Stromal cell of bone marrow (primary cell): ENCODE results near the gene MBD3L3.
"Not testable (repeated sequence)": the region's sequence is repeated elsewhere in the genome, so short reads cannot be mapped to it uniquely, and the experiment has no call there.

Experiments
- DNase-seq: peaks from one replicate; pipeline ENCODE4 v3.0.0-alpha.2; 2012; ENCODE audit warnings: low read depth

MBD3L3 gene

DNA sequence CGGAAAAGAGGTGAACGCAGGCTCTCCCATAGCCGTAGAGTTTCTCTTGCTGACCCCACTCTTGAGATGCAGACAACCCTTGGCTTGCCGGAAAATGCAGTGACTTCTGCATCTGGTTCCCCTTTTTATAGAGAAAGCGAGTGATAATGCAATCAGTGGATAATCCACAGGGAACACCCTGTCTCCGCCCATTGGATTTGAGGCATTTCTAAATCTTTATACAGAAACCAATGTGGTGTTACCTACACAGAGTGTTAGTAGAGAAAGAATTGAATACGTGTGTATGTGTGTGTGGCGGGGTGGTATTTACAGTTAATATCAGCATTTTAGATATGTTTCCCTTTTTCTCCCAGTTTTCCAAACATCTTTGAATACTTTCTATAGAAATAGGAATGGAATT, at the start of gene MBD3L3:
TSS of gene MBD3L3 (minus strand) at position 101 of the 400 bp plus-strand sequence. CDS start at position 30, 71 bp downstream.
- DNase-seq = not testable (repeated sequence)

DNA sequence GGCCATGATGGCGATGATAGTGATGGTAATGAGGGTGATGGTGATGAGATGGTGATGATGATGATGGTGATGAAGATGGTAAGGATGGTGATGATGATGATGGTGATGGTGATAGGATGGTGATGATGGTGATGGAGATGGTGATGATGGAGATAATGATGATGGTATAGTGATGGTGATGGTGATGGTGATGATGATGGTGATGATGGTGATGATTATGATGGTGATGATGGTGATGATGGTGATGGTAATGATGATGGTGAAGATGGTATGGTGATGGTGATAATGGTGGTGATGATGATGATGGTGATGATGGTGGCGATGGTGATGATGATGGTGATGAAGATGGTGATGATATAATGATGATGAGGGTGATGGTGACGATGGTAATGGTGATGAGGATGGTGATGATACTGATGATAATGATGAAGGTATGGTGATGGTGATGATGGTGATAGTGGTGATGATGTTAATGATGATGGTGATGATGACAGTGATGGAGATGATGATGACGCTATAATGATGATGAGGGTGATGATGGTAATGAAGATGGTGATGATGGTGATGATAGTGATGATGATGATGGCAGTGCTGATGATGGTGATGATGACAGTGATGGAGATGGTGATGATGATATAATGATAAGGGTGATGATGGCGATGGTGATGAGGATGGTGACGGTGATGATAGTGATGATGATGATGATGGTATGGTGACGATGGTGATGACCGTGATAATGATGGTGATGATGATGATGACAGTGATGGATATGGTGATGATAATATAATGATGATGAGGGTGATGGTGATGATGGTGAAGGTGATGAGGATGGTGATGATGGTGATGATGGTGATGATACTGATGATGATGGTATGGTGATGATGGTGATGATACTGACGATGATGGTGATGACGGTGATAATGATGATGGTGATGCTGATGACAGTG, 48.5 kb upstream of the MBD3L3 start:
- DNase-seq = no peak

DNA sequence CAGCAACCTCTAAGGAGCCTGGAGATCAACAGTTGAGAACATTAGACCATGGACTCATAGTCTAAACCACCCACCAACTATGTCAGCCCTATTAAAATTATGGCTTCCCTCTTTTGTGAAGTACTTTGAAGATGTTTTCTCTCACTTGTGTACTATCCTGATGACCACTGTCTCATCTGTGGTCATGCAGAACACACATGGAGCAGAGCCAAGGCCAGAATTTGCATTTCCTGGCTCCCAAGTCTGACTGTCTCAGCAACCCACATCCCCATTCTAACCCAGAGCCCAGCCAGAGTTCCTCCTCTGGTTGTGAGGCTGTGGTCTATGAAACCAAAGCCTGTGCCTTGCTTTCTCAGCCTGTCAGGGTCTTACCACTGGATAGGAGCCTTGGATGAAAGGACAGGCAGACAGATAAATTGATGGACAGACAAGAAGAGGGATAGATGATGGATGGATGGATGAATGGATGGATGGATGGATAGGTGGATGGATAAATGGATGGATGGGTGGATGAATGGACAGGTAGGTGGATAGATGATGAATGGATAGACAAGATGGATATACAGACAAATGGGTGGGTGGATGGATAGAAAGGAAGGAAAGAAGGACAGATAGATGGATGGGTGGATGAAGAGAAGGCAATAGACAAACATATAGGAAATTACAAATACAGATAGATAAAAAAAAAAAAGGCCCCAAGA, 46.4 kb upstream of the MBD3L3 start:
- DNase-seq = no peak

DNA sequence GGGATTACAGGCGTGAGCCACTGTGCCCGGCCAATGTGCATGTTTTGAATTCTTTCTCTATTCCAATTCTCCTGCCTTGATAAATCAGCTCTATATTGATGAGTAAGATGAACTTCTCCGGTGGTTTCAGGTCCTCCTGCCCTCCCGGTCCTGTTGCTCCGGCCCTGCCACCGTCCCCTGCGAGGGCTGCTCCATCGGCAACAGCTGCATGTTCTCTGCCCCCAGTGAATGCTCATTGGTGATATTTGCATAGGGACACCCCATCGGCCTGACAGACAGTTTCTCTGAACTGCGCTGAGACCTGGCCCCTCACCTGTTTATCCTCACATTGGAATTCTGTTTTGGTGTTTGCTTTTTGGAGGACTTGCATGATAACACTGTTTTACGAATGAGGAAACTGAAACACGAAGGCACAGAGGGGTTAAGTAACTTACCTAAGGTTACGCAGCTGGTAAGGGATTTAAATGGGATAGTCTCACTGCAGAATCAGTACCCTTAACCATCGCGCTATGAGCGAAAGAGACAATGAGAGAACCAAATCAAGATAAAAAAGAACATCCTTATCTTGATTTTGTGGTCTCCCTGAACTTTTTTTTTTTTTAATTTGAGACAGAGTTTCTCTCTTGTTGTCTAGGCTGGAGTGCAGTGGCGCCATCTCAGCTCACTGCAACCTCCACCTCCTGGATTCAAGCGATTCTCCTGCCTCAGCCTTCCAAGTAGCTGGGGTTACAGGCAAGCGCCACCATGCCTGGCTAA, 43.2 kb upstream of the MBD3L3 start:
- DNase-seq = no peak

DNA sequence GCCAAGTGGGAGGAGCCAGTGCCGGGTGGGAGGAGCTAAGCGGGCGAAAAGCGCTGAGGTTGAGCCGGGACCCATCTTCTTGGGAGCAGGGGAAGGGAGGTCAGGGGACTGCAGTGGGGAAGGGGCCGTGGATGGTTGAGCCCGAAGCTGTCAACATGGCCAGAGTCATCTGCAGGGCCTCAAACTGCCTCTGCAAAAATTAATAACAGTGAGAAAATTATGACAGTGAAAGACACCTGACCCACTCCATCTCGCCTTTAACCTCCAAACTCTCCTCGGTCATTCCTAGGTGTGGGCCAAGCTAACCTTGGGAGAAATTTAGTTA, 41.1 kb upstream of the MBD3L3 start:
- no peak for DNase-seq

DNA sequence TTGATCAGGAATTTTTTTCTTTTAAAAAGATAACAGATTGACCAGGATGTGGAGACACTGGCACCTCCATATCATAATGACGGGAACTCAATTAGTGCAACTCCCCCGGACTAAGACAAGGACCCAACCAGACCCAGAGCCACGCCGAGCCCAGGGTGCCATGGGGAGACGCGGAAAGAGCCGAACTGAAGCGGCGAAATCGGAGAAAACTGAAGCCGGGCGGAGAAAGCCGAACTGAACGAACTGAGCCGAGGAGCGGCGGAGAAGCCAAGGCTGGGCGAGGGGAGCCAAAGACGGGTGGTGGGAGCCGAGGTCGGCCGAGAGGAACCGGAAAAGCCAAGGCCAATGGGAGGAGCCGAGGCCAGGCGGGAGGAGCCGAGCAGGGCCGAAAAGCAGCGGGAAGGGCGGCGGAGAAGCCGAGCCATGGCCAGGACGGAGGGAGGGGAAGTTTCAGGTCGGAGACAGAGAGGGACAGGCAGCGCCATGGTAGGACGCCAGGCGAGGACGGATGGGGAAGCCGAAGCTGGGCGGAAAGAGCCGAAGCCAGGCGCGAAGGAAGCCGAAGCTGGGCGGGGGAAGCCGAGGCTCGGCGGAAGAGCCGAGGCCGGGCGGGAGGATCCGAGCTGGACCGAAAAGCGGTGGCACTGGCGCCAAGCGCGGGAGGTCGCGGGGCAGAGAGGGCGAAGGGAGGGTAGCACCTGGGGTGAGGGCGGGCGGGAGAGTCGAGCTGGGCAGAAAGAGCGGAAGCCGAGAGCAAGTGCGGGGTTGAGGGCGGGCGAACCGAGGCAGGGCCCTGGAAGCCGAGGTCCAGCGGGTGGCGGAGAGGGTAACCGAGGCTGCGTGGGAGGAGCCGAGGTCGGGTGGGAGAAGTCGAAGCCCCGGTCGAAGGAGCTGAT, 40.5 kb upstream of the MBD3L3 start:
- peak; percentile 85 for DNase-seq

DNA sequence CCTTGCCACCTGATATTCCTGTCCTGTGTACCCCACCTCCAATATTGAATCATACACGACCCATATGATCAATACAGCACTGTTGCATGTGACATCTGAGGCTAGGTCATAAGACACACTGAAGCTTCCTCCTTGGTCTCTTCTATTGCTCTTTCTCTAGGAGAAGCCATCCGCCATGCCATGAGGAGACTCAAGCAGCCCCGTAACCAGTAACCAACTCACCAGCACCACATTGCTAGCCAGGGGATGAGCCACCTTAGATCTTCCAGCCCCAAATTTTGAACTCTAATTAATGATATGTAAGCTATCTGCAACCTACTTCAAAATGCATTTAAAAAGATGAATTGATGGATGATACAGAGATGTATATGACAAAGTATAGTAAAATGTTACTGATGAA, 39.6 kb upstream of the MBD3L3 start:
- no peak for DNase-seq

DNA sequence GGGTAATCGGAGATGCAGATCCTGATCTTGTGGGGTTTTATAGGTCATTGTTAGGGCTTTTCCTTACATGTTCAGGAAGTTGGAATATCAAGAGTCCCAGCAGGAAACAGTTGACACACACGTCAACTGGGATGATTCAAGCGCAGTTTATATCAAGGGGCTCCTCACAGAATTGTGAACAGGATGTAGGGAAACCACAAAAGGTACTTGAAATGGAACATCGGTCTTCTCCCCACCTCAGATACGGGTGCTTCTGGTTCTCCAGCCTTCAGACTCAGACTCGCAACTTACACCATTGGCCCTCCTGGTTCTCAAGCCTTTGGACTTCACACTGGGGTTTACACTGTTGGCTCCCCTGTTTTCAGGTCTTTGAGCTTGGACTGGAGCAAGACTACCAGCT, 30.5 kb upstream of the MBD3L3 start:
- no peak for DNase-seq

DNA sequence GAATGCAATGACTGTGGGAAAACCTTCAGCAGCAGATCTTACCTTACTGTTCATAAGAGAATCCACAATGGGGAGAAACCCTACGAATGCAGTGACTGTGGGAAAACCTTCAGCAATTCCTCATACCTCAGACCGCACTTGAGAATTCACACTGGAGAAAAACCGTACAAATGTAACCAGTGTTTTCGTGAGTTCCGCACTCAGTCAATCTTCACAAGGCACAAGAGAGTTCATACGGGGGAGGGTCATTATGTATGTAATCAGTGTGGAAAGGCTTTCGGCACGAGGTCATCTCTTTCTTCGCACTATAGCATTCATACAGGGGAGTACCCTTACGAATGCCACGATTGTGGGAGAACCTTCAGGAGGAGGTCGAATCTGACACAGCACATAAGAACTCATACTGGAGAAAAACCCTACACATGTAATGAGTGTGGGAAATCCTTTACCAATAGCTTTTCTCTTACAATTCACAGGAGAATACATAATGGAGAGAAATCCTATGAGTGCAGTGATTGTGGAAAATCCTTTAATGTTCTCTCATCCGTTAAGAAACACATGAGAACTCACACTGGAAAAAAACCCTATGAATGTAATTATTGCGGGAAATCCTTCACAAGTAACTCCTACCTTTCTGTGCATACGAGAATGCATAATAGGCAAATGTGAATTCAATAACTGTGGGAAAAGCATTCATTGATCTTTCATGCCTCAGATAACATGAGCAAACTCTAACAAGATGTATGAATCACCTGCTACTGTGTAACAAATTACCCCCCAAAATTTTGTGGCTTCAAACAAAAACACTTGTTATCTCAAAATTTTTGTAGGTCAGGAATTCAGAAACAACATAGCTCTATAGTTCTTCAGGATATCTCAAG, 24.8 kb upstream of the MBD3L3 start:
- DNase-seq = no peak

DNA sequence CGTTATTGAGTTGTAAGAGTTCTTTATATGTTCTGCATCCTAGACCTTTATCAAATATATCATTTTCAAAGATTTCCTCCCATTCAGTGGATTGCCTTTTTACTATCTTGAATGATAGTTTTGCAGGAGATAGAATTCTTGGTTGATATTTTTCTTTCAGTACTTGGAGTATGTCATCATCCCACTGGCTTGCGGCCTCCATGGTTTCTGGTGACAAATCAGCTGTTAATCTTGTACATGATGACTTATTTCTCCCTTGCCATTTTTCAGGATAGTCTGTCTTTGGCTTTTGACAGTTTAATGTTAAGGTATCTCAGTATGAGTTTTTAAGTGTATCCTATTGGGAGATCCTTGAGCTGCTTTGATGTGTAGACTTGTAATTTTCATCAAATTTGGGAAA, 19.5 kb upstream of the MBD3L3 start:
- DNase-seq = no peak

DNA sequence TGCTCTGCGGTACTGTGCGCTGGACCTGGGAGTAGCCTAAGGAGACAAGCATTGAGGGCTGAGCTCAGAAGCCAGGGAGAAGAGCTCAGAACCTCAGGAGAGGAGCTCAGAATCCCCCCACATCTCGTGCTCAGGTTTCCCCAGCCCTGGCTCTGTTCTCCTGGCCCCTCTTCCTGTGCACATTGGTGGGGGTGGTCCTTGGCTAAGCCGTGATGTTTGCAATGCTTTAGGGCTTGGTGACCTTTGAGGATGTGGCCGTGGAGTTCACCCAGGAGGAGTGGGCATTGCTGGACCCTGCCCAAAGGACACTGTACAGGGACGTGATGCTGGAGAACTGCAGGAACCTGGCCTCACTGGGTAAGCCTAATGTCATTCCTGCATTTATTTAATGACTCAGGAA, 17.7 kb upstream of the MBD3L3 start:
- no peak for DNase-seq

DNA sequence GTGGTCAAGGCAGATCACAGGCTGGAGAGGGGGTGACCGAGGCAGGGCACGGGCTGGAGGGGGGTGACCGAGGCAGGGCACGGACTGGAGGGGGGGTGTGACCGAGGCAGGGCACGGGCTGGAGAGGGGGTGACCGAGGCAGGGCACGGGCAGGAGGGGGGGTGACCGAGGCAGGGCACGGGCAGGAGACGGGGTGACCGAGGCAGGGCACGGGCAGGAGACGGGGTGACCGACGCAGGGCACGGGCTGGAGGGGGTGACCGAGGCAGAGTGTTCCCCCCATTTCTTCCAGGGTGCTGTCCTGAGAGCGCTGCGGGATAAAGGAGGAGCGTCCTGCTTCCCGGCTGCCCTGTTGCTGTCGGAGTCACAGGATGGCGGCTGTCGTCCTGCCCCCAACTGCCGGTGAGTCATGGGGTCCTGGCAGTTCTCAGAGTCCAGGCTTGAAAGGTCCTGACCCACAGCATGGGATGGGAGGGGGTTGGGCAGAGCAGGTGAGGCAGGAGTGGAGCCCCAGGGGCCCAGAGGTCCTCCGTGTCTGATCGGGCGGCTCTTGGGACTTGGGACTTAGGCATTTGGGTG, 16.3 kb upstream of the MBD3L3 start:
- DNase-seq = no peak

DNA sequence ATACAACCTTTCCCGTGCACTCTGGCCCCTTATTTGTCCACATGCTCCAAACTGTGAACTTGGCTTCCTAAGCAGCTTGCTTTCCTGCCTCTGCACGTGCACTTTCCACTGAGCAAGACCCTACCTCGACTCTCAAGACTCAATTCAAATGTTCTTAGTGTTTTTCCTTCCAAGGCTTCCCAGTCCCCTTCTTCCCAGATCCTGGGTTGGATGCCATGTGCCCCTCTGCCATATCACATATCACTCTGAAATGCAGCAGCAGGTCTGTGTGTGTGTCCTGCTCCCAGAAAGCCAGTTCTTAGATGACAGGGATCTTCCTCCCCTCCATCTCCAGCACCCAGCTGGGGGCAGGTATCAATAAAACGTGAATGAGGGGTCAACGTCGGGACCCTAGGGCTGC, 14.1 kb upstream of the MBD3L3 start:
- no peak for DNase-seq

DNA sequence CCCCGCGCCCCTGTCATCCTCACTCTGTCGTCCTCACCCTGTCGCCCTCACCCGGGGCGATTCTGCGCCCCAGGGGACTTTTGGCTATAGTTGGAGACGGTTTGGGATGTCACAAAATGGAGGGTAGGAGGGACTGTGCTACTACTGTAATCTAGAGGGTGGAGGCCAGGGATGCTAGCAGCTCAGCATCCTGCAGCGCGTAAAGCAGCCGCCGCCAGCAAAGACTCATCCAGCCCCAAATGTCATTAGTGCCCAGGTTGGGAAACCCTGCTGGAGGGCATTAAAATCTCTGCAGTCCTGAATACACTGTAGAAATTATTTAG, 11.4 kb upstream of the MBD3L3 start:
- no peak for DNase-seq

DNA sequence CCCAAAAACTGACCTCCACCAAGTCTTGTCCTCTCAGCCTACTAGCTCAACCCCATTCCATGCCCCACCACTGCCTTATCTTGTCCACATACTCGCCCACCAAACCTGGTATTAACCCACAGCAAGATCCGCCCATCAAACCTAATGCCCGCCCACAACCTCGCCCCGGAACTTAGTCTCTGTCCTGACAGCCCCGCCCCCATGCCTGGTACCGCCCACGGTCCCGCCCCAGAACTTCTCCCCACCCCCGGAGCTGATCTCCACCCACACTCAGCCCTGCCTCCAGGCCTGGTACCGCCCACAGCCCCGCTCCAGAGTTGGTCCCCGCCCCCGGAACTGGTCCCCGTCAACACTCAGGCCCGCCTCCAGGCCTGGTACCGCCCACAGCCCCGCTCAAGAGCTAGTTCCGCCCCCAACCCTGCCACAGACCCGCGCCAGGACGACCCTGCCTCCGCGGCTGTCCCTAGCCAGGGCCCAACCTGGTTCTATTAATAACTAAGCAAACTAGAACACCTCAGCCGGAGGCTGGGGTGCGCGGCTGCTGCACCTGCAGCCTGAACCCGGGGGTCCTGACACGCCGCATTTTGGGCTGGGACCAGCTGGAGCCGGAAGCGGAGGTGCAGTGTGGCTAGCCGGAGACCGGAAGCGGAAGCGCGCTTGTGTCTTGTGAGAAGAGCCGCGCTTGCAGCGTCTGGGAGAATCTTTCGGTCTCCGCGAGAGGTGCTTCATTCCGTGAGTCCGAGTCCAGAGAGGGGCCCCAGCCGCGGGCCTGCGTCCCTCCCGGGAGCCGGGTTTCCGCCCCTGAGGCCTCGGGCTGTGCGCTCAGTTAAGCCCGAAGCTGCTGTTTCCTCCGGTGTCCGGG, 10.8 kb upstream of the MBD3L3 start, which contains the start of gene ZNF557:
TSS of gene ZNF557 (plus strand) at position 662 of the 862 bp plus-strand sequence. CDS start 5,372 bp downstream, outside the sequence.
- peak; percentile 94 for DNase-seq

DNA sequence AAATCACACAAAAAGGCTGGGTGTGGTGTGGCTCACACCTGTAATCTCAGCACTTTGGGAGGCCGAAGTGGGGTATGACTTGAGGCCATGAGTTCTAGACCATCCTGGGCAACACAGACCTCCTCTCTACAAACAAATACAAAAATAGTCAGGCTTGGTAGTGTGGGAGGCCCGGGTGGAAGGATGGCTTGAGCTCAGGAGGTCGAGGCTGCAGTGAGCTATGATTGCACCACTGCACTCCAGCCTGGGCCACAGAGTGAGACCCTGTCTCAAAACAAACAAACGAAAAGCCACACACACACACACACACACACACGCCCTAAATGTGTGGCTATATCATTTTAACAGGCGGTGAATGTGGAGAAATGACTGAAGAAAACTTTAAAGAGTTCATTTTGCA, 10.1 kb upstream of the MBD3L3 start:
- no peak for DNase-seq

DNA sequence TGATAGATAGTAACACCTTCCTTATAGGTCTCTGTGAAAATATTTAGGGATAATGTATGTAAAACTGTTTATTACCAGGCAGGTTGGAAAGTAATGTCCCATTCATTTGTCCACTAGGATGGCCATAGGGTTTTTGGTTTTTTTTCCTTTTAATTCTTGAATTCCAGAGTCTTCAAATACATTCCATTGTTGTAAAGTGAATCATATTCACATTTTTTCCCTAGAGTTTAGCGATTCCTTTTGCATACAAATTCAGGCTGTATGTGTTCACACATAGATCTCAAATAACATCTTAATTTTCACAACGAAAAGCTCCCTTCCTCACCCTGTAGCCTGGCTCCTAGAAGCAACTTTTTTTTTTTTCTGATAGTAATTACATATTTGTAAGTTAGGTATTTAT, 9.2 kb upstream of the MBD3L3 start:
- no peak for DNase-seq

DNA sequence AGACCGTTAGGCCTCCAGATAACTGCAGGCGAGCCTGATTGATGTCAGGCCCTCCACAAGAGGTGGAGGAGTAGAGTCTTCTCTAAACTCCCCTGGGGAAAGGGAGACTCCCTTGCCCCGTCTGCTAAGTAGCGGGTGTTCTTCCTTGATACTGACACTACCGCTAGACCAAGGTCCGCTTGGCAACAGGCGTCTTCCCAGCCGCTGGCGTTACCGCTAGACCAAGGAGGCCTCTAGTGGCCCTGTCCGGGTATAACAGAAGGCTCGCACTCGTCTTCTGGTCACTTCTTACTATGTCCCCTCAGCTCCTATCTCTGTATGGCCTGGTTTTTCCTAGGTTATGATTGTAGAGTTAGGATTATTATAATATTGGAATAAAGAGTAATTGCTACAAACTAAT, 8.6 kb upstream of the MBD3L3 start:
- not testable (repeated sequence) for DNase-seq

DNA sequence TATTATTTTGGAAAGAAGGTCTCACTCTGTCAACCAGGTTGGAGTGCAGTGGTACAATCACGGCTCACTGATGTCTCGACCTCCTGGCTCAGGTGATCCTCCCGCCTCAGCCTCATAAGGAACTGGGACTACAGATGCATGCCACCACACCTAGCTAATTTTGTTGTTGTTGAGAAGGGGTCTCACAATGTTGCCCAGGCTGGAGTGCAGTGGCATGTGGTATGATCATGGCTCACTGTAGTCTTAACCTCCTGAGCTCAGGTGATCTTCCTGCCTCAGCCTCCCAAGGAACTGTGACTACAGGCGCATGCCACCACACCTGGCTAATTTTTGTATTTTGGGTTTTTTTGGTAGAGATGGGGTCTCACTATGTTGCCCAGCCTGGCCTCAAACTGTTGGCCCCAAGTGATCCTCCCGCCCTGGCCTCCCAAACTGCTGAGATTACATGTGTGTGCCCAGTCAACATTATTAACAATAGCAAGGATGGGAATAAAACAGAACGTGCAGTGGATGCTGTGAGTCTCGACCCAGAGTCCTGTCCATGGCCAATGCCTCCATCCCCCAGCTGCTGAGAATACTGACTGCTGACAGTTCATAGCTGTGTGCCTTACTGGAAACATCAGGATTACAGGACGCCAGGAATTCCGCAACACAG, 5.4 kb upstream of the MBD3L3 start:
- DNase-seq = no peak
